OCI-LY7 (cell line): Measurements from ENCODE around the gene RASGRP3. TPM values are rescaled to one million over a fixed set of nuclear protein-coding genes. Genes with fewer than 3 reads are reported as not detected.

Experiments used
- BruUV-seq: library from RNA; stranded (reverse); fragments of 400-500 nt; replicated peaks from 2 replicates; lab custom pipeline; 2021; lab: Mats Ljungman, UMichigan
- CTCF ChIA-PET: fragments of 300-600 bp; sonication (Branson Sonifier 250); formaldehyde crosslinking; loops from one replicate; lab custom pipeline; 2022; ENCODE audit warnings: antibody characterized with exemption; ENCODE audit not compliant: unreplicated experiment; lab: Charles Lee
- POLR2A ChIA-PET: fragments of 300-600 bp; sonication (Branson Sonifier 250); formaldehyde crosslinking; loops from one replicate; lab custom pipeline; 2022; ENCODE audit warnings: antibody characterized with exemption; lab: Charles Lee
- DNase-seq: peaks from one replicate; pipeline ENCODE4 v3.0.0-alpha.2; 2015; ENCODE audit warnings: low spot score
- H2AFZ ChIP-seq: fragments of 200-600 bp; sonication (generic), shearing (Covaris generic); 2 replicates; pipeline ENCODE4 v1.6.1; 2014; ENCODE audit warnings: mild to moderate bottlenecking, antibody characterized with exemption, low read length, moderate library complexity
- H3K27ac ChIP-seq: fragments of 200-600 bp; sonication (generic); 2 replicates; pipeline ENCODE4 v1.5.1; 2014; ENCODE audit warnings: mixed run types, low read depth, mild to moderate bottlenecking, moderate library complexity, low read length, inconsistent platforms; ENCODE audit not compliant: poor library complexity, severe bottlenecking
- H3K36me3 ChIP-seq: fragments of 200-600 bp; sonication (generic); 2 replicates; pipeline ENCODE4 v1.6.1; 2014; ENCODE audit warnings: mild to moderate bottlenecking, antibody characterized with exemption, low read length, moderate library complexity, mixed read lengths; ENCODE audit not compliant: insufficient read depth
- H3K4me1 ChIP-seq: fragments of 200-600 bp; sonication (generic); 2 replicates; pipeline ENCODE4 v1.5.1; 2014; ENCODE audit warnings: mild to moderate bottlenecking, low read length; ENCODE audit not compliant: insufficient read depth, poor library complexity, severe bottlenecking
- H3K4me2 ChIP-seq: fragments of 200-600 bp; sonication (generic); 2 replicates; pipeline ENCODE4 v1.6.1; 2014; ENCODE audit warnings: mild to moderate bottlenecking, low read length
- H3K4me3 ChIP-seq: fragments of 200-600 bp; sonication (generic); 2 replicates; pipeline ENCODE4 v1.5.1; 2014; ENCODE audit warnings: mild to moderate bottlenecking, low read depth, low read length; ENCODE audit not compliant: poor library complexity, severe bottlenecking
- H3K79me2 ChIP-seq: fragments of 200-600 bp; sonication (generic); 2 replicates; pipeline ENCODE4 v1.6.1; 2016; ENCODE audit warnings: low read depth, mild to moderate bottlenecking, low read length, moderate library complexity, mixed read lengths; ENCODE audit not compliant: insufficient read depth
- H3K9me2 ChIP-seq: fragments of 200-600 bp; sonication (generic); 2 replicates; pipeline ENCODE4 v1.6.1; 2016; ENCODE audit warnings: mild to moderate bottlenecking, low read length, mixed read lengths; ENCODE audit not compliant: insufficient read depth
- H3K9me3 ChIP-seq: fragments of 200-600 bp; sonication (generic); 2 replicates; pipeline ENCODE4 v1.6.1; 2014; ENCODE audit warnings: mild to moderate bottlenecking, mixed run types, low read length, mixed read lengths
- H4K20me1 ChIP-seq: fragments of 200-600 bp; sonication (generic); 2 replicates; pipeline ENCODE4 v1.6.1; 2014; ENCODE audit warnings: mild to moderate bottlenecking, antibody characterized with exemption, low read length, moderate library complexity, mixed read lengths; ENCODE audit not compliant: insufficient read depth
- EZH2phosphoT487 ChIP-seq: fragments of 200-600 bp; sonication (generic); IDR thresholded peaks from 2 replicates; pipeline ENCODE4 v1.6.1; 2018; ENCODE audit warnings: low read depth, borderline replicate concordance, mild to moderate bottlenecking, mixed run types, antibody characterized with exemption, low read length, moderate library complexity, mixed read lengths
- intact Hi-C: fragments of 100-400 bp; cut with micrococcal nuclease; formaldehyde crosslinking; loops from one replicate; pipeline ENCODE4 v1.10.0; 2022; ENCODE audit not compliant: unreplicated experiment
- total RNA-seq, 2 experiments: library from RNA; depleted of rRNA in 1 of 2; stranded (reverse); fragments of >200 nt in 1 of 2; shearing (Covaris generic) in 1 of 2; gene quantifications; 2 replicates each; pipeline ENCODE4 v1.2.3, GENCODE V29; 2014 to 2022
- TF ChIP-seq, protein P1 (sequence below): fragments of 200-600 bp; sonication (generic); conservative IDR thresholded peaks from 2 replicates; pipeline ENCODE4 v1.5.1; 2014; ENCODE audit warnings: mild to moderate bottlenecking, antibody characterized with exemption, low read length, moderate library complexity, mixed read lengths

The RASGRP3 gene
- total RNA-seq, 2 experiments from 2014 or later, result 5.1 to 8.7 TPM

DNA sequence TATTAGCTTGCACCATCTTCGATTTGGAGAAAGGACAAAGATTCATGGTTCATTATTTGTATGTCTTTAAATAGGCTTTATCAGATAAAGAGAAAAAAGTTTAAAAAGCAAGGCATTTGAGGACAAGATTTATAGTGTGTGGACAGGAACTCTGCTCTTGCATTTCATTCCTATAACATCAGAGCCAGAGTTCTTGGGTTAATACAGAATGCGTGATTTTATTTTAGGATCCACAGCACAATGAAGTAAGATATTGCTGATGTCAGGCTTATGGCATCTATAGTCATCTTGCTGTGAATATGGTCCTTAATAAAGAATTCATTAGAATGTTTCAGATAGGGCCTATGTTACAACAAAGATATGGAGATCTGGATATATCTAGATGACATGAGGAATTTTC, 19.7 kb downstream of the RASGRP3 start:
- intact Hi-C loops, result no loop called here
- BruUV-seq, result no TSS peak
- ChIA-PET CTCF (no interaction called here), POLR2A (no interaction called here)
- no peaks in the 10 kb centered on the region for H4K20me1 ChIP-seq
- H3K36me3 ChIP-seq, result no peaks in the 10 kb centered on the region
- no peak for DNase-seq
- H2AFZ ChIP-seq, result no peak overlapping the region
- no peaks in the 10 kb centered on the region for H3K4me1 ChIP-seq
- no peak overlapping the region for H3K4me2 ChIP-seq
- H3K27ac ChIP-seq, result no peak overlapping the region
- no peak overlapping the region for H3K4me3 ChIP-seq
- H3K79me2 ChIP-seq, result no peaks in the 10 kb centered on the region
- no peaks in the 10 kb centered on the region for H3K9me3 ChIP-seq
- TF ChIP-seq, protein P1, sequence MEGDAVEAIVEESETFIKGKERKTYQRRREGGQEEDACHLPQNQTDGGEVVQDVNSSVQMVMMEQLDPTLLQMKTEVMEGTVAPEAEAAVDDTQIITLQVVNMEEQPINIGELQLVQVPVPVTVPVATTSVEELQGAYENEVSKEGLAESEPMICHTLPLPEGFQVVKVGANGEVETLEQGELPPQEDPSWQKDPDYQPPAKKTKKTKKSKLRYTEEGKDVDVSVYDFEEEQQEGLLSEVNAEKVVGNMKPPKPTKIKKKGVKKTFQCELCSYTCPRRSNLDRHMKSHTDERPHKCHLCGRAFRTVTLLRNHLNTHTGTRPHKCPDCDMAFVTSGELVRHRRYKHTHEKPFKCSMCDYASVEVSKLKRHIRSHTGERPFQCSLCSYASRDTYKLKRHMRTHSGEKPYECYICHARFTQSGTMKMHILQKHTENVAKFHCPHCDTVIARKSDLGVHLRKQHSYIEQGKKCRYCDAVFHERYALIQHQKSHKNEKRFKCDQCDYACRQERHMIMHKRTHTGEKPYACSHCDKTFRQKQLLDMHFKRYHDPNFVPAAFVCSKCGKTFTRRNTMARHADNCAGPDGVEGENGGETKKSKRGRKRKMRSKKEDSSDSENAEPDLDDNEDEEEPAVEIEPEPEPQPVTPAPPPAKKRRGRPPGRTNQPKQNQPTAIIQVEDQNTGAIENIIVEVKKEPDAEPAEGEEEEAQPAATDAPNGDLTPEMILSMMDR, result no peak
- TF ChIP-seq EZH2phosphoT487, result no peak
- H3K9me2 ChIP-seq, result no peaks in the 10 kb centered on the region

DNA sequence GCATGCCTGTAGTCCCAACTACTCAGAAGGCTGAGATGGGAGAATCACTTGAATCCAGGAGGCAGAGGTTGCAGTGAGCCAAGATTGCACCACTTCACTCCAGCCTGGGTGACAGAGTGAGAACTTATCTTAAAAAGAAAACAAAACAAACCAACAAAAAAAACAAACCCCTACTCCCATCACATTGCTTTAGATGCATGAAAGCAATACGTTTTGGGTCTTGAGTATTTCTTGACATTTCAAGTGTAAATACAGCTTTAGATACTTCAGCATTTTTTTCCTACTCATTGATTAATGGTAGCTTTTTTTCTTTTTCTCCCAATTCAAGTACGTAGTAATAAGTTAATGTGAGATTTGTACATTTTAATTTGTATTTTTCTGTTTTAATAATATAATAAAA, 20.3 kb downstream of the RASGRP3 start:
- DNase-seq, result no peak
- no peaks in the 10 kb centered on the region for H3K36me3 ChIP-seq
- ChIA-PET CTCF (no interaction called here), POLR2A (interaction anchor here (0.8 kb wide), 1 partner anchor 66 kb away, joined by 3 read pairs; no protein-coding TSS in a partner anchor)
- no TSS peak for BruUV-seq
- H3K9me3 ChIP-seq, result no peaks in the 10 kb centered on the region
- H4K20me1 ChIP-seq, result no peaks in the 10 kb centered on the region
- TF ChIP-seq, protein P1, result no peak
- no peak for TF ChIP-seq EZH2phosphoT487
- H3K9me2 ChIP-seq, result no peaks in the 10 kb centered on the region
- no peak overlapping the region for H3K27ac ChIP-seq
- H3K4me3 ChIP-seq, result no peak overlapping the region
- H3K79me2 ChIP-seq, result no peaks in the 10 kb centered on the region
- intact Hi-C loops, result no loop called here
- no peaks in the 10 kb centered on the region for H3K4me1 ChIP-seq
- H3K4me2 ChIP-seq, result no peak overlapping the region
- H2AFZ ChIP-seq, result no peak overlapping the region

DNA sequence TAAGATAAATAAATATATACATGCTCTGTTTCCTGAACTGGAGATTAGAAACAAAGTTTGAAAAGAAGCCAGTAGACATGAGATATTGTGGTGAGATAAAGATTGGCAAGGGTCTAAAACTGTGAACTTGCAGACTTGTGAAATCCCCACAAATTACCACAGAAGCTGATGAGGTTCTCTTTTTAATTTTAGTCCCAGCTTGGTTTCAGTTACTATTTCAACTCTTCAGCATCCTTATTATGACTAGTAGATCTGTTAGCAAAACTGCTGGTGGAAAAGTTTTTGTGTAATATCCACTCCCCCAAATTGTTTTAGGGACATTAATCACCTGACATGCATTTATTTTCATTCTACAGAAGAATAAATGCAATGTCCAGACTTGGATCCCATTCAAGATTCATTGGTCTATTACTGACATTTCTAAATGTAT, 20.8 kb downstream of the RASGRP3 start:
- no peak for DNase-seq
- no peak overlapping the region for H3K4me3 ChIP-seq

More for the DNA sequence above, 20.8 kb downstream of the RASGRP3 start:
- H3K36me3 ChIP-seq, result no peaks in the 10 kb centered on the region
- H3K9me3 ChIP-seq, result no peaks in the 10 kb centered on the region
- no peaks in the 10 kb centered on the region for H3K9me2 ChIP-seq
- no TSS peak for BruUV-seq
- no peak overlapping the region for H2AFZ ChIP-seq
- POLR2A ChIA-PET, result interaction anchor here (0.8 kb wide), 1 partner anchor 66 kb away, joined by 3 read pairs; no protein-coding TSS in a partner anchor
- H3K27ac ChIP-seq, result no peak overlapping the region
- no peaks in the 10 kb centered on the region for H3K4me1 ChIP-seq
- CTCF ChIA-PET, result no interaction called here
- H4K20me1 ChIP-seq, result no peaks in the 10 kb centered on the region
- H3K79me2 ChIP-seq, result no peaks in the 10 kb centered on the region
- intact Hi-C loops, result no loop called here
- TF ChIP-seq, protein P1, result no peak
- H3K4me2 ChIP-seq, result no peak overlapping the region
